ENCODE measurements around the gene CRHR2. TPM values are rescaled to one million over a fixed set of nuclear protein-coding genes. Genes with fewer than 3 reads are reported as not detected.

Gene CRHR2
- total RNA-seq, 1 experiment from 2014 or later: not detected

DNA sequence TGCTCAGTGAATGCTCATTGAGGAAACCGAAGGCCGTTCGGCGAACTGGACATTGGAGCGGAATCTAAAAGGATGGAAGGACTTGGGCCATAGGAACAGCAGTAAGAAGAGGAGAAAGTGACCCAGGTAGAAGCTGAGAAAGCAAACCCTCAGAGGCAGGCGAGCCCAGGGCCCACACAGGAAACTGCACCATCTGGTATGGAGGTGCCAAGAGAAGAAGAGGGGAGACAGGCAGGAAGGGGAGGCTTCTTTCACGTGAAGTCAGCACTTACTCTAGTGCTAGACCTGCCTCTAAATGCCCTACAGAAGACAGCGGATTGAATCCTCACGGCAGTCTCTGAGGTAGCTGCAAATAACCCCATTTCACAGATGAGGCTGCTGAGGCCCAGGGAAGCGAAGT is 10.2 kb upstream of the CRHR2 start:
- Histone ChIP-seq H3K27me3 (replicated peaks; ENCODE audit: insufficient read depth, low read depth, low read length, poor library complexity) (no peaks in the 10 kb centered on the region), H3K36me3 (ENCODE audit: insufficient read depth, low read length, poor library complexity, severe bottlenecking) (no peaks in the 10 kb centered on the region), H3K4me1 (ENCODE audit: insufficient read depth, low read length, poor library complexity, severe bottlenecking) (no peaks in the 10 kb centered on the region), H3K27ac (ENCODE audit: low read depth, low read length, poor library complexity, severe bottlenecking) (no peak overlapping the region), H3K9me3 (ENCODE audit: low read depth, low read length, poor library complexity, severe bottlenecking) (no peaks in the 10 kb centered on the region), H3K4me3 (ENCODE audit: low read depth, low read length, poor library complexity, severe bottlenecking) (no peak overlapping the region)
- POLR2A ChIA-PET (ENCODE audit: low non-redundant PET): no interaction called here
- CTCF ChIA-PET: no interaction called here
- BruUV-seq (replicated peaks): no TSS peak
- intact Hi-C loops (cut with micrococcal nuclease; ENCODE audit: unreplicated experiment): no loop called here
- DNase-seq (ENCODE audit: low spot score): no peak
- TF ChIP-seq, protein P1, sequence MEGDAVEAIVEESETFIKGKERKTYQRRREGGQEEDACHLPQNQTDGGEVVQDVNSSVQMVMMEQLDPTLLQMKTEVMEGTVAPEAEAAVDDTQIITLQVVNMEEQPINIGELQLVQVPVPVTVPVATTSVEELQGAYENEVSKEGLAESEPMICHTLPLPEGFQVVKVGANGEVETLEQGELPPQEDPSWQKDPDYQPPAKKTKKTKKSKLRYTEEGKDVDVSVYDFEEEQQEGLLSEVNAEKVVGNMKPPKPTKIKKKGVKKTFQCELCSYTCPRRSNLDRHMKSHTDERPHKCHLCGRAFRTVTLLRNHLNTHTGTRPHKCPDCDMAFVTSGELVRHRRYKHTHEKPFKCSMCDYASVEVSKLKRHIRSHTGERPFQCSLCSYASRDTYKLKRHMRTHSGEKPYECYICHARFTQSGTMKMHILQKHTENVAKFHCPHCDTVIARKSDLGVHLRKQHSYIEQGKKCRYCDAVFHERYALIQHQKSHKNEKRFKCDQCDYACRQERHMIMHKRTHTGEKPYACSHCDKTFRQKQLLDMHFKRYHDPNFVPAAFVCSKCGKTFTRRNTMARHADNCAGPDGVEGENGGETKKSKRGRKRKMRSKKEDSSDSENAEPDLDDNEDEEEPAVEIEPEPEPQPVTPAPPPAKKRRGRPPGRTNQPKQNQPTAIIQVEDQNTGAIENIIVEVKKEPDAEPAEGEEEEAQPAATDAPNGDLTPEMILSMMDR (conservative IDR thresholded peaks at IDR 0.05; ENCODE audit: low read depth, low read length): no peak
- TF ChIP-seq EZH2 (IDR thresholded peaks at IDR 0.05; ENCODE audit: borderline replicate concordance, low read depth, low read length, poor library complexity, severe bottlenecking): no peak

GRCh38 chr7:30690011-30690410 is 7.8 kb upstream of the CRHR2 start:
- ChIA-PET POLR2A (ENCODE audit: low non-redundant PET) (no interaction called here), CTCF (no interaction called here)
- intact Hi-C loops (cut with micrococcal nuclease; ENCODE audit: unreplicated experiment): no loop called here
- Histone ChIP-seq H3K4me1 (ENCODE audit: insufficient read depth, low read length, poor library complexity, severe bottlenecking) (no peaks in the 10 kb centered on the region), H3K27ac (ENCODE audit: low read depth, low read length, poor library complexity, severe bottlenecking) (no peak overlapping the region), H3K9me3 (ENCODE audit: low read depth, low read length, poor library complexity, severe bottlenecking) (no peaks in the 10 kb centered on the region), H3K4me3 (ENCODE audit: low read depth, low read length, poor library complexity, severe bottlenecking) (no peak overlapping the region), H3K36me3 (ENCODE audit: insufficient read depth, low read length, poor library complexity, severe bottlenecking) (no peaks in the 10 kb centered on the region), H3K27me3 (replicated peaks; ENCODE audit: insufficient read depth, low read depth, low read length, poor library complexity) (peaks cover under 1% of the 10 kb centered on the region)
- no TSS peak for BruUV-seq (replicated peaks)
- no peak for TF ChIP-seq EZH2 (IDR thresholded peaks at IDR 0.05; ENCODE audit: borderline replicate concordance, low read depth, low read length, poor library complexity, severe bottlenecking)
- TF ChIP-seq, protein P1 (conservative IDR thresholded peaks at IDR 0.05; ENCODE audit: low read depth, low read length): no peak
- no peak for DNase-seq (ENCODE audit: low spot score)

DNA sequence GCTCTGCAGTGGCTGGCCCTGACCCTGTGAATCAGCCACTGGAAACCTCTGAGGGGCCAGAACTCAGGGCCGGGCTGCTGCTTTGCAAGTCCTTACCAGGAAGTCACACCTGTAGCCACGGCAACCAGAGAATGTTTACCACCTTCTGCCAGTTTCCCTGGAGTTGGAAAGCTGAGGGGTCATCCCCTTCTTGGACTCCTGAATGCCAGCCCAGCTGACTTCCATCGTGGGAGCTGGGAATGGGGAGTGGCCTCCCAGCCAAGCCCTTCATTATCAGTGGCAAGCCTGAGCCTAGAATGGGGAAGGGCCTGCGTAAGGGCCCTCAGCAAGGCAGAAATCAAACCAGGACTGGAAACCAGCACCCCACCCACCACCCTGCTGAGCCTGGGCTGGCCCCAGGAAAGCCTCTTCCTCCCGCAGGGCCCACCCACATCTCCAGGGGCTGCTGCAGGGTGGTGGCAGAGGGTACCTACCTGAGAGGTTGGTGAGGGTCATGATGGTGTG is 6.5 kb upstream of the CRHR2 start:
- H3K36me3 ChIP-seq (ENCODE audit: insufficient read depth, low read length, poor library complexity, severe bottlenecking): no peaks in the 10 kb centered on the region
- ChIA-PET POLR2A (ENCODE audit: low non-redundant PET) (no interaction called here), CTCF (no interaction called here)
- no peak overlapping the region for H3K4me3 ChIP-seq (ENCODE audit: low read depth, low read length, poor library complexity, severe bottlenecking)
- H3K27me3 ChIP-seq (replicated peaks; ENCODE audit: insufficient read depth, low read depth, low read length, poor library complexity): peaks cover 13% of the 10 kb centered on the region
- intact Hi-C loops (cut with micrococcal nuclease; ENCODE audit: unreplicated experiment): no loop called here
- TF ChIP-seq EZH2 (IDR thresholded peaks at IDR 0.05; ENCODE audit: borderline replicate concordance, low read depth, low read length, poor library complexity, severe bottlenecking): no peak
- TF ChIP-seq, protein P1 (conservative IDR thresholded peaks at IDR 0.05; ENCODE audit: low read depth, low read length): no peak
- H3K4me1 ChIP-seq (ENCODE audit: insufficient read depth, low read length, poor library complexity, severe bottlenecking): no peaks in the 10 kb centered on the region
- no peak overlapping the region for H3K27ac ChIP-seq (ENCODE audit: low read depth, low read length, poor library complexity, severe bottlenecking)
- DNase-seq (ENCODE audit: low spot score): no peak
- no TSS peak for BruUV-seq (replicated peaks)
- no peaks in the 10 kb centered on the region for H3K9me3 ChIP-seq (ENCODE audit: low read depth, low read length, poor library complexity, severe bottlenecking)

Measured in A673 (cell line).